Gastrocnemius medialis (tissue), 4 donors: Measurements from ENCODE around the gene PSMD11.

ENCODE experiments used
- CTCF ChIP-seq, 5 experiments: fragments of 450-650 bp in 3 of 5; fragments of 200-600 bp in 2 of 5; sonication (generic) in 2 of 5; IDR thresholded peaks in 4 of 5; conservative IDR thresholded peaks in 1 of 5; 1 replicate in 4 of 5; 2 replicates in 1 of 5; pipeline ENCODE4 v1.5.1; 2016 to 2019; ENCODE audit warnings: antibody characterized with exemption in 5 of 5, mild to moderate bottlenecking in 3 of 5, moderate library complexity in 3 of 5
- POLR2A ChIP-seq, 2 donors: fragments of 450-650 bp; IDR thresholded peaks; one replicate each; pipeline ENCODE4 v1.6.1; 2017; ENCODE audit warnings: antibody characterized with exemption in 2 of 2, mild to moderate bottlenecking in 2 of 2, moderate library complexity in 2 of 2

- TF ChIP-seq POLR2A (IDR thresholded peaks at IDR 0.05) (no peak), CTCF (IDR thresholded peaks at IDR 0.05 in 4 of 5, conservative IDR thresholded peaks at IDR 0.05 in 1 of 5) (no peak)
Measured at GRCh38 chr17:32525122-32525521, 80.8 kb downstream of the PSMD11 start.
